CMK (cell line): Measurements from ENCODE around the gene POLA2.
"Not testable (repeated sequence)": the region's sequence is repeated elsewhere in the genome, so short reads cannot be mapped to it uniquely, and the experiment has no call there.

Source experiments
- DNase-seq: peaks from one replicate; pipeline ENCODE4 v3.0.0-alpha.2; 2010; ENCODE audit warnings: low read depth

POLA2 gene

GRCh38 chr11:65330544-65330943 lies 68.8 kb downstream of the POLA2 start:
- no peak for DNase-seq

GRCh38 chr11:65332591-65332990 lies 70.8 kb downstream of the POLA2 start:
- DNase-seq = not testable (repeated sequence)

GRCh38 chr11:65334696-65335295 lies 73.0 kb downstream of the POLA2 start:
- no peak for DNase-seq

GRCh38 chr11:65338676-65339075 lies 76.9 kb downstream of the POLA2 start:
- no peak for DNase-seq

- DNase-seq = no peak
Observed at GRCh38 chr11:65340226-65340625, 78.5 kb downstream of the POLA2 start.

- DNase-seq = no peak
Observed at GRCh38 chr11:65341856-65342255, 80.1 kb downstream of the POLA2 start.
